Endothelial cell of umbilical vein (primary cell): ENCODE results near the gene DVL1. TPM values are rescaled to one million over a fixed set of nuclear protein-coding genes. Genes with fewer than 3 reads are reported as not detected.

Source experiments
- BruUV-seq: library from RNA; stranded (reverse); fragments of 400-500 nt; replicated peaks from 2 replicates; lab custom pipeline; 2021; lab: Mats Ljungman, UMichigan
- CTCF ChIA-PET: fragments of 300-600, 350-600 bp; sonication (Branson Sonifier 250); formaldehyde crosslinking; loops from one replicate; lab custom pipeline; 2021; ENCODE audit warnings: antibody characterized with exemption, inconsistent platforms; lab: Charles Lee
- POLR2A ChIA-PET: fragments of 300-600, 350-600 bp; sonication (Branson Sonifier 250); formaldehyde crosslinking; loops from one replicate; lab custom pipeline; 2021; ENCODE audit warnings: antibody characterized with exemption, inconsistent platforms; lab: Charles Lee
- DNase-seq: peaks from one replicate; pipeline ENCODE4 v3.0.0-alpha.2; 2011; ENCODE audit warnings: low read depth, low spot score
- FAIRE-seq: peaks from 2 replicates; lab custom pipeline; 2011; peaks lifted over from hg19 to GRCh38; lab: Jason Lieb, UNC
- H2AFZ ChIP-seq: 2 replicates; pipeline ENCODE4 v1.6.0; 2012; ENCODE audit warnings: low read depth, low read length, control low read depth, inconsistent platforms
- H3K27ac ChIP-seq: 2 replicates; pipeline ENCODE4 v1.5.1; 2011; ENCODE audit warnings: low read depth, mild to moderate bottlenecking, control low read depth, low read length, moderate library complexity; ENCODE audit not compliant: insufficient read depth
- H3K27me3 ChIP-seq, 2 experiments: 2 replicates each; pipeline versions ENCODE4 v1.6.0 to v1.6.1; 2011; ENCODE audit warnings: low read length in 2 of 2, mixed read lengths in 1 of 2; ENCODE audit not compliant: control insufficient read depth in 2 of 2, insufficient read depth in 2 of 2
- H3K36me3 ChIP-seq, 2 experiments: 2 replicates in 1 of 2; 3 replicates in 1 of 2; pipeline ENCODE4 v1.5.1; 2011; ENCODE audit warnings: low read length in 2 of 2, mild to moderate bottlenecking in 1 of 2, moderate library complexity in 1 of 2; ENCODE audit not compliant: control insufficient read depth in 2 of 2, insufficient read depth in 2 of 2; ENCODE audit errors: extremely low read depth in 1 of 2
- H3K4me1 ChIP-seq: 3 replicates; pipeline ENCODE4 v1.5.1; 2011; ENCODE audit warnings: mild to moderate bottlenecking, low read length; ENCODE audit not compliant: control insufficient read depth, insufficient read depth; ENCODE audit errors: extremely low read depth
- H3K4me2 ChIP-seq: 2 replicates; pipeline ENCODE4 v1.6.1; 2011; ENCODE audit warnings: low read length, control low read depth, mixed read lengths; ENCODE audit not compliant: insufficient read depth
- H3K4me3 ChIP-seq, 3 experiments: fragments of 200-600 bp in 1 of 3; sonication (generic), shearing (Covaris generic) in 1 of 3; replicated peaks in 1 of 3; 2 replicates each; pipeline ENCODE4 v1.5.1; 2011 to 2016; ENCODE audit warnings: control low read depth in 3 of 3, low read length in 3 of 3, mild to moderate bottlenecking in 2 of 3, inconsistent platforms in 1 of 3, low read depth in 1 of 3, moderate library complexity in 1 of 3; ENCODE audit not compliant: insufficient read depth in 1 of 3
- H3K79me2 ChIP-seq: 2 replicates; pipeline ENCODE4 v1.6.0; 2012; ENCODE audit warnings: low read length, inconsistent platforms; ENCODE audit not compliant: control insufficient read depth, insufficient read depth
- H3K9ac ChIP-seq: replicated peaks from 2 replicates; pipeline ENCODE3; 2011; ENCODE audit warnings: low read length, control low read depth; ENCODE audit not compliant: insufficient read depth; ENCODE audit errors: extremely low read depth
- H3K9me1 ChIP-seq: replicated peaks from 3 replicates; pipeline ENCODE4 v1.6.0; 2011; ENCODE audit warnings: mild to moderate bottlenecking, low read length; ENCODE audit not compliant: control insufficient read depth, insufficient read depth; ENCODE audit errors: extremely low read depth
- H3K9me3 ChIP-seq: replicated peaks from 2 replicates; pipeline ENCODE4 v1.5.1; 2012; ENCODE audit warnings: low read length, inconsistent platforms; ENCODE audit not compliant: control insufficient read depth, insufficient read depth
- H4K20me1 ChIP-seq: replicated peaks from 2 replicates; pipeline ENCODE3; 2011; ENCODE audit warnings: mild to moderate bottlenecking, low read length; ENCODE audit not compliant: control insufficient read depth, insufficient read depth; ENCODE audit errors: extremely low read depth
- CTCF ChIP-seq, 2 donors: IDR thresholded peaks; 1 replicate in 1 of 2; 2 replicates in 1 of 2; pipeline ENCODE4 v1.5.1; 2011; ENCODE audit warnings: low read length in 2 of 2, mild to moderate bottlenecking in 2 of 2, moderate library complexity in 2 of 2, control low read depth in 1 of 2, inconsistent platforms in 1 of 2, low read depth in 1 of 2; ENCODE audit not compliant: insufficient read depth in 1 of 2; ENCODE audit errors: extremely low read depth in 1 of 2
- EZH2 ChIP-seq: IDR thresholded peaks from 2 replicates; pipeline ENCODE4 v1.6.1; 2012; ENCODE audit warnings: borderline replicate concordance, low read depth, mild to moderate bottlenecking, moderate library complexity, low read length, inconsistent platforms; ENCODE audit not compliant: severe bottlenecking
- FOS ChIP-seq: IDR thresholded peaks from 2 replicates; pipeline ENCODE4 v1.6.1; 2011; ENCODE audit warnings: mild to moderate bottlenecking, low read length, moderate library complexity, borderline replicate concordance; ENCODE audit not compliant: insufficient read depth
- GATA2 ChIP-seq: IDR thresholded peaks from 2 replicates; pipeline ENCODE4 v1.7.0; 2011; ENCODE audit warnings: low read depth, mild to moderate bottlenecking, moderate library complexity, mixed read lengths, low read length; ENCODE audit not compliant: insufficient read length, insufficient read depth
- JUN ChIP-seq: IDR thresholded peaks from 2 replicates; pipeline ENCODE4 v1.6.1; 2011; ENCODE audit warnings: borderline replicate concordance, low read depth; ENCODE audit not compliant: insufficient read length, insufficient read depth
- MAX ChIP-seq: IDR thresholded peaks from 2 replicates; pipeline ENCODE4 v1.6.1; 2011; ENCODE audit not compliant: insufficient read depth, insufficient read length
- POLR2A ChIP-seq: IDR thresholded peaks from 2 replicates; pipeline ENCODE4 v1.6.1; 2012; ENCODE audit warnings: low read depth, mild to moderate bottlenecking, control low read depth, low read length
- POLR2AphosphoS5 ChIP-seq: IDR thresholded peaks from 2 replicates; pipeline ENCODE4 v1.6.1; 2012; ENCODE audit warnings: low read depth, mild to moderate bottlenecking, control low read depth, low read length, moderate library complexity; ENCODE audit not compliant: insufficient read depth
- dilution Hi-C: fragments of 300-500 bp; cut with MboI; formaldehyde crosslinking; loops from one replicate; pipeline ENCODE4 v1.15.0; 2019; ENCODE audit warnings: low sequenced_read_pairs; ENCODE audit not compliant: extremely low pct_ligation_motif_present
- intact Hi-C: fragments of 100-400 bp; cut with micrococcal nuclease; formaldehyde crosslinking; loops from one replicate; pipeline ENCODE4 v1.10.0; 2022
- polyA plus RNA-seq, 4 experiments: library from polyadenylated mRNA; depleted of rRNA in 3 of 4; stranded (reverse) in 3 of 4; unstranded in 1 of 4; fragments of >200 nt; gene quantifications; 2 replicates each; pipeline versions ENCODE4 v1.2.1 to v1.2.3, GENCODE V29; 2011 to 2012; ENCODE audit warnings: missing spikeins in 1 of 4
- total RNA-seq: library from RNA; stranded (reverse); gene quantifications from 2 replicates; pipeline ENCODE4 v1.2.3, GENCODE V29; 2021

The DVL1 gene
- total and polyA plus RNA-seq, 2 donors (not counting 3 experiments of a cell fraction or from before 2014, with no cell fraction given) = 26.8 to 36.5 TPM

DNA sequence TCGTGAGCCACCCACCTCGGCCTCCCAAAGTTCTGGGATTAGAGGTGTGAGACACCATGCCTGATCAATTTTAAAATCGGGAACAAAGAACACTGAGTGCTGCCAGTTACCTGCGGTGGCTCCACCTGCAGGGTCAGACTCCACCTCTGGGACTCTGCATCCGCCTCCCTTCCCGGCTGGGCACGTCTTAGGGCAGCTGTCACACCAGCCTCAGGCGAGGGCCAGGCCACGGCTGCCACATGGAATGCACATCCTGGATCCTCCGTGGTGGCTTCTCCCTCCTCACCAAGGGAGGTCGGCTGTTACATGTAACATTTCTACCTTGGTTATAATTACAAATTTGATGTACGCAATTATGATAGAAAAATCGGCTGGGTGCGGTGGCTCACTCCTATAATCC is 15.0 kb upstream of the DVL1 start:
- TF ChIP-seq POLR2AphosphoS5 (no peak), GATA2 (no peak)
- no TSS peak for BruUV-seq
- dilution Hi-C loops = no loop called here
- Histone ChIP-seq H3K27me3 (no peaks in the 10 kb centered on the region), H3K79me2 (no peaks in the 10 kb centered on the region), H2AFZ (no peak overlapping the region), H3K4me1 (no peaks in the 10 kb centered on the region), H3K36me3 (no peaks in the 10 kb centered on the region), H3K4me3 (no peak overlapping the region), H3K9me1 (no peaks in the 10 kb centered on the region), H3K9ac (no peak overlapping the region), H3K9me3 (peaks cover 3% of the 10 kb centered on the region), H3K27ac (no peak overlapping the region), H3K4me2 (no peak overlapping the region), H4K20me1 (no peaks in the 10 kb centered on the region)
- FAIRE-seq = no peak
- DNase-seq = no peak
- CTCF ChIA-PET = no interaction called here
- intact Hi-C loops = no loop called here
- POLR2A ChIA-PET = no interaction called here

DNA sequence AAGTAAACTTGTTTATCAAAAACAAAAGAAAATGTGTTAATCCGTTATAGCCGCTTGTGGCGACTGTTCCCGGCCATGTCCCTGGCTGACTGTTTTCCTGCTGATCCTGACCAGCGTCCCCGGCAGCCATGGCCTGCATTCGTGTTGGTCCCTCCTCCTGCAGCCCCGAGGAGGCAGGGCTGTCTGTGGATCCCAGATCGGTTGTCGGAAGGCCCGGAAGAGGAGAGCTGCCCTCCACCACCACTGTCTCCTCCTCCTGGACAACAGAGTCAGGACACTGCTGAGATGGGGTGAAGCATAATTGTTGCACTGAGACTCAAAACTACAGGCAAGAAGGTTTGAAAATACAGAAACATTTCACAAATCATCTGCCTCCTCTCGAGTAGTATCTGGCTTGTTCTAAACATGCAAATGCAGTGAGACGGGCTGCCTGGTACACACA is 12.8 kb upstream of the DVL1 start:
- dilution Hi-C loops = no loop called here
- ChIA-PET CTCF (interaction anchor here (1.6 kb wide), 1 partner anchor 11 kb away, joined by 5 read pairs; no protein-coding TSS in a partner anchor), POLR2A (no interaction called here)
- H3K9ac ChIP-seq = no peak overlapping the region
- no peaks in the 10 kb centered on the region for H4K20me1 ChIP-seq
- H3K27ac ChIP-seq = no peak overlapping the region
- no peaks in the 10 kb centered on the region for H3K9me1 ChIP-seq
- H3K4me2 ChIP-seq = no peak overlapping the region
- BruUV-seq = no TSS peak
- no peak for DNase-seq
- peaks cover 3% of the 10 kb centered on the region for H3K9me3 ChIP-seq
- no peaks in the 10 kb centered on the region for H3K36me3 ChIP-seq
- H3K27me3 ChIP-seq = no peaks in the 10 kb centered on the region
- no peaks in the 10 kb centered on the region for H3K4me1 ChIP-seq
- intact Hi-C loops = no loop called here
- H3K4me3 ChIP-seq = no peak overlapping the region
- no peak overlapping the region for H2AFZ ChIP-seq
- H3K79me2 ChIP-seq = no peaks in the 10 kb centered on the region
- TF ChIP-seq JUN (no peak), EZH2 (no peak), POLR2A (no peak), POLR2AphosphoS5 (no peak), FOS (no peak), MAX (no peak), CTCF (IDR thresholded peaks at IDR 0.05; ENCODE audit: extremely low read depth in 1 of 2, insufficient read depth in 1 of 2, low read depth in 1 of 2, low read length in 2 of 2) (no peak), GATA2 (no peak)
- no peak for FAIRE-seq
